Osteocyte (in vitro differentiated cells): Measurements from ENCODE around the gene NPAS4. TPM values are rescaled to one million over a fixed set of nuclear protein-coding genes. Genes with fewer than 3 reads are reported as not detected.

ENCODE experiments used
- DNase-seq: peaks from one replicate; pipeline ENCODE4 v3.0.0; 2021; ENCODE audit warnings: mixed read lengths; ENCODE audit not compliant: unreplicated experiment; ENCODE audit errors: extremely low spot score
- H3K27ac Mint-ChIP-seq: one replicate; pipeline ENCODE4 v1.8.0; 2021; ENCODE audit warnings: mild to moderate bottlenecking, mixed read lengths; ENCODE audit not compliant: unreplicated experiment
- H3K27me3 Mint-ChIP-seq: one replicate; pipeline ENCODE4 v1.8.0; 2021; ENCODE audit warnings: mixed read lengths; ENCODE audit not compliant: unreplicated experiment
- H3K36me3 Mint-ChIP-seq: one replicate; pipeline ENCODE4 v1.8.0; 2021; ENCODE audit warnings: mixed read lengths; ENCODE audit not compliant: unreplicated experiment
- H3K4me1 Mint-ChIP-seq: one replicate; pipeline ENCODE4 v1.8.0; 2021; ENCODE audit warnings: mixed read lengths; ENCODE audit not compliant: unreplicated experiment
- H3K4me3 Mint-ChIP-seq: one replicate; pipeline ENCODE4 v1.8.0; 2021; ENCODE audit warnings: mild to moderate bottlenecking, moderate library complexity, mixed read lengths; ENCODE audit not compliant: unreplicated experiment
- H3K9me3 Mint-ChIP-seq: one replicate; pipeline ENCODE4 v1.8.0; 2021; ENCODE audit warnings: mixed read lengths; ENCODE audit not compliant: unreplicated experiment
- total RNA-seq: library from RNA; stranded (reverse); gene quantifications from 2 replicates; pipeline ENCODE4 v1.2.1, GENCODE V29; 2021
- TF ChIP-seq, protein P1 (sequence below): fragments of 200-600 bp; sonication (generic); IDR thresholded peaks from 2 replicates; pipeline ENCODE4 v1.5.0; 2021; ENCODE audit warnings: antibody characterized with exemption, mild to moderate bottlenecking, moderate library complexity

The NPAS4 gene
- total RNA-seq, 1 donor from 2014 or later, result 0.11 TPM

- TF ChIP-seq, protein P1, sequence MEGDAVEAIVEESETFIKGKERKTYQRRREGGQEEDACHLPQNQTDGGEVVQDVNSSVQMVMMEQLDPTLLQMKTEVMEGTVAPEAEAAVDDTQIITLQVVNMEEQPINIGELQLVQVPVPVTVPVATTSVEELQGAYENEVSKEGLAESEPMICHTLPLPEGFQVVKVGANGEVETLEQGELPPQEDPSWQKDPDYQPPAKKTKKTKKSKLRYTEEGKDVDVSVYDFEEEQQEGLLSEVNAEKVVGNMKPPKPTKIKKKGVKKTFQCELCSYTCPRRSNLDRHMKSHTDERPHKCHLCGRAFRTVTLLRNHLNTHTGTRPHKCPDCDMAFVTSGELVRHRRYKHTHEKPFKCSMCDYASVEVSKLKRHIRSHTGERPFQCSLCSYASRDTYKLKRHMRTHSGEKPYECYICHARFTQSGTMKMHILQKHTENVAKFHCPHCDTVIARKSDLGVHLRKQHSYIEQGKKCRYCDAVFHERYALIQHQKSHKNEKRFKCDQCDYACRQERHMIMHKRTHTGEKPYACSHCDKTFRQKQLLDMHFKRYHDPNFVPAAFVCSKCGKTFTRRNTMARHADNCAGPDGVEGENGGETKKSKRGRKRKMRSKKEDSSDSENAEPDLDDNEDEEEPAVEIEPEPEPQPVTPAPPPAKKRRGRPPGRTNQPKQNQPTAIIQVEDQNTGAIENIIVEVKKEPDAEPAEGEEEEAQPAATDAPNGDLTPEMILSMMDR, result no peak
- Mint-ChIP-seq H3K4me3 (no peak overlapping the region), H3K36me3 (no peaks in the 10 kb centered on the region), H3K4me1 (no peaks in the 10 kb centered on the region), H3K27me3 (peaks cover 47% of the 10 kb centered on the region), H3K9me3 (no peaks in the 10 kb centered on the region), H3K27ac (no peak overlapping the region)
- no peak for DNase-seq
These were observed 33.4 kb downstream of the NPAS4 start for GRCh38 chr11:66454247-66454646.

DNA sequence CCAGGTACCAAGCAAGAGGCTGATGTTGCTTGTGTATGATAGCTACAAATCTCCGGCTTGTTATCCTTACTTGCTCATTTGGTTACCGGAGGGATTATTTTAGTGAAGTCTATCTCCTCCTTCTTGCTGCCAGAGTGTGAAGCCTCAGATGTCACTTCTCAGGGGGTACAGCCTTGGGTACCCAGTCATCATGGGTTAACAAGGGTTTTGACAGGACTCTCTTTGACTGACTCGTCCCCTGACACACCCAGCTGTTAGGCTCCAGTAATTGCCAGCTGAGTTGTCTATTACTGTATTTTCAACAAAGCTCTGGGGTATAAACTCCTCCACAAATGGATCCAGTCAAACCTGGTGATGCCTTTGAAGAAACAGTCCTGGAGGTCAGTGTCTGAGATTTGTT lies 34.0 kb downstream of the NPAS4 start:
- H3K36me3 Mint-ChIP-seq, result no peaks in the 10 kb centered on the region
- no peak for DNase-seq
- TF ChIP-seq, protein P1, result no peak
- no peak overlapping the region for H3K27ac Mint-ChIP-seq
- no peak overlapping the region for H3K4me3 Mint-ChIP-seq
- H3K4me1 Mint-ChIP-seq, result no peaks in the 10 kb centered on the region
- H3K9me3 Mint-ChIP-seq, result no peaks in the 10 kb centered on the region
- peaks cover 45% of the 10 kb centered on the region for H3K27me3 Mint-ChIP-seq

DNA sequence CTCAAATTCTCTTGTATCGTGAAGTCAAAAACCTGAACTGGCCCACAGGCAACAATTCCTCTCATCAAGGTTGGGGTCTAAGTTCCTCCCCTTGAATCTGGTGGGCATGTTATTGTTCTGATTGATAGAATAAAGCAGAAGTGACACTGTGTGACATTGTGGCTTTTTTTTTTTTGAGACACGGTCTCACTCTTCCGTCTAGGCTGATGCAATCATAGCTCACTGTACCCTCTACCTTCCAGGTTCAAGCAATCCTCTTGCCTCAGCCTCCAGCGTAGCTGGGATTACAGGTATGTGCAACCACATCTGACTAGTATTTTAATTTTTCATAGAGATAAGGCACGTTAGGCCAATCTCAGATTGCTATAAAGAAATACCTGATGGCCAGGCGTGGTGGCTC lies 37.0 kb downstream of the NPAS4 start:
- peaks cover 2% of the 10 kb centered on the region for H3K9me3 Mint-ChIP-seq
- H3K27me3 Mint-ChIP-seq, result peaks cover 23% of the 10 kb centered on the region
- no peak overlapping the region for H3K27ac Mint-ChIP-seq
- H3K4me3 Mint-ChIP-seq, result no peak overlapping the region
- H3K36me3 Mint-ChIP-seq, result no peaks in the 10 kb centered on the region
- TF ChIP-seq, protein P1, result no peak
- no peak for DNase-seq
- no peaks in the 10 kb centered on the region for H3K4me1 Mint-ChIP-seq

DNA sequence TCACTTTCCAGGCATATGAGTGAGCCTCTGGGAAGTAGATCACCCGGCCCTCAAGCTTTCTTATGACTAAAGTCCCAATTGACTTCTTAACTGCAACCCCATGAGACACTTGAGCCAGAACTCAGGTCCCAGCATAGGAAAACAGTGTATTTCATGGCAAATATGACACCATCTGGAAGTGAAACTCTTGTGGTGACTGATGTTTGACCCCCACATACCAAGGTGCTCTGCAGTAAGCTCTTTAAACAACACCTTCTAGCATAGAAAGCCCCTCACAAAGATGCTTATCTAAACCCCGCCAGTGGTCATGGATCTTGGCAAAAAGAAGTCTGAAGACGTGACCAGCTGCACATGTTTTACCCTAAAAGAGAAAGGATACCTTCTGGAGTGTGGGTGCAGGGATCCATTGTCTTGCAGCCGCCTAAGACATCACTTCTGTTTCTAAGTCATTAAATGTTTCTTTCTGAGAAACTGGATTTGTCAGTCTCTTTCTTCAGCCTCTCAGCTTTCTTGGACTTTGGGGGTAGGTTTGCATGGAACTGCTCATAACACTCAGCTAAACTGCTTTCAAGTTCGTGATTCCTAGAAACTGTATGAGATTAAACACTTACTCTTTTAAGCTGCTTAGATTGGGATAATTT lies 38.4 kb downstream of the NPAS4 start:
- no peaks in the 10 kb centered on the region for H3K4me1 Mint-ChIP-seq
- DNase-seq, result no peak

GRCh38 chr11:66462010-66462409 lies 41.2 kb downstream of the NPAS4 start:
- H3K36me3 Mint-ChIP-seq, result no peaks in the 10 kb centered on the region
- H3K27me3 Mint-ChIP-seq, result peaks cover 8% of the 10 kb centered on the region
- no peak overlapping the region for H3K4me3 Mint-ChIP-seq
- TF ChIP-seq, protein P1, result no peak
- no peak for DNase-seq
- peaks cover 4% of the 10 kb centered on the region for H3K9me3 Mint-ChIP-seq
- peaks cover 4% of the 10 kb centered on the region for H3K4me1 Mint-ChIP-seq
- H3K27ac Mint-ChIP-seq, result no peak overlapping the region

More for the DNA sequence above, 38.4 kb downstream of the NPAS4 start:
- H3K27ac Mint-ChIP-seq, result no peak overlapping the region
- peaks cover 4% of the 10 kb centered on the region for H3K9me3 Mint-ChIP-seq
- peaks cover 18% of the 10 kb centered on the region for H3K27me3 Mint-ChIP-seq
- no peaks in the 10 kb centered on the region for H3K36me3 Mint-ChIP-seq
- H3K4me3 Mint-ChIP-seq, result no peak overlapping the region
- TF ChIP-seq, protein P1, result no peak
